HG02571 (cell line): ENCODE measurements around the gene GIPR.
"Not testable (repeated sequence)": the region's sequence is repeated elsewhere in the genome, so short reads cannot be mapped to it uniquely, and the experiment has no call there.

Experiments
- ATAC-seq: cut with Tn5 transposase; IDR thresholded peaks from one replicate; pipeline ENCODE4 v1.9.1; 2021; ENCODE audit warnings: mild to moderate bottlenecking, moderate library complexity; ENCODE audit not compliant: unreplicated experiment

The GIPR gene

GRCh38 chr19:45645631-45646344, 22.2 kb upstream of the GIPR start:
- peak; percentile 30 for ATAC-seq

GRCh38 chr19:45646345-45646698, 21.7 kb upstream of the GIPR start:
- no peak for ATAC-seq

- no peak for ATAC-seq
Measured at GRCh38 chr19:45650722-45651121, 17.3 kb upstream of the GIPR start.

- ATAC-seq: no peak
Measured at GRCh38 chr19:45653634-45654033, 14.4 kb upstream of the GIPR start.

- ATAC-seq: no peak
Measured at GRCh38 chr19:45655073-45655472, 12.9 kb upstream of the GIPR start.

GRCh38 chr19:45657520-45658167, 10.4 kb upstream of the GIPR start:
- ATAC-seq: no peak

GRCh38 chr19:45659096-45659729, 8.8 kb upstream of the GIPR start:
- ATAC-seq: no peak

GRCh38 chr19:45660636-45661035, 7.4 kb upstream of the GIPR start:
- no peak for ATAC-seq

GRCh38 chr19:45663800-45664199, 4.2 kb upstream of the GIPR start:
- ATAC-seq: no peak

GRCh38 chr19:45664575-45664974, 3.4 kb upstream of the GIPR start:
- no peak for ATAC-seq

- ATAC-seq: no peak
Measured at GRCh38 chr19:45668342-45668871, 386 bp downstream of the GIPR start.

GRCh38 chr19:45670670-45671453, 2.8 kb downstream of the GIPR start:
- ATAC-seq: no peak

GRCh38 chr19:45674946-45675345, 6.9 kb downstream of the GIPR start:
- ATAC-seq: no peak

- no peak for ATAC-seq
Measured at GRCh38 chr19:45676851-45677263, 8.8 kb downstream of the GIPR start.

- ATAC-seq: no peak
Measured at GRCh38 chr19:45677351-45678230, 9.6 kb downstream of the GIPR start.

GRCh38 chr19:45681391-45682015, 13.5 kb downstream of the GIPR start:
- ATAC-seq: peak; percentile 71

- ATAC-seq: no peak
Measured at GRCh38 chr19:45682117-45682516, 14.1 kb downstream of the GIPR start.

GRCh38 chr19:45682908-45683307, 14.9 kb downstream of the GIPR start:
- no peak for ATAC-seq

GRCh38 chr19:45685045-45685444, 17.0 kb downstream of the GIPR start:
- ATAC-seq: not testable (repeated sequence)

GRCh38 chr19:45687599-45687998, 19.6 kb downstream of the GIPR start:
- no peak for ATAC-seq
